ENCODE measurements around the gene SIGLEC10. TPM values are rescaled to one million over a fixed set of nuclear protein-coding genes. Genes with fewer than 3 reads are reported as not detected.

The SIGLEC10 gene
- total RNA-seq, 4 donors from 2014 or later, result 0.87 to 1.3 (median 0.98) TPM; not detected in 1

GRCh38 chr19:51364200-51365106, 53.0 kb downstream of the SIGLEC10 start:
- intact Hi-C loops (cut with DNase I; ENCODE audit: low total_unique reads), result loop anchor here (5.0 to 10.0 kb wide), 6 partner anchors 257 to 1597 kb away; partner anchors contain the start of genes AP2A1, ASPDH, CTU1 and JOSD2

GRCh38 chr19:51361239-51361638, 56.2 kb downstream of the SIGLEC10 start:
- H3K36me3 ChIP-seq, result no peaks in the 10 kb centered on the region
- DNase-seq, result no peak
- TF ChIP-seq, protein P1, sequence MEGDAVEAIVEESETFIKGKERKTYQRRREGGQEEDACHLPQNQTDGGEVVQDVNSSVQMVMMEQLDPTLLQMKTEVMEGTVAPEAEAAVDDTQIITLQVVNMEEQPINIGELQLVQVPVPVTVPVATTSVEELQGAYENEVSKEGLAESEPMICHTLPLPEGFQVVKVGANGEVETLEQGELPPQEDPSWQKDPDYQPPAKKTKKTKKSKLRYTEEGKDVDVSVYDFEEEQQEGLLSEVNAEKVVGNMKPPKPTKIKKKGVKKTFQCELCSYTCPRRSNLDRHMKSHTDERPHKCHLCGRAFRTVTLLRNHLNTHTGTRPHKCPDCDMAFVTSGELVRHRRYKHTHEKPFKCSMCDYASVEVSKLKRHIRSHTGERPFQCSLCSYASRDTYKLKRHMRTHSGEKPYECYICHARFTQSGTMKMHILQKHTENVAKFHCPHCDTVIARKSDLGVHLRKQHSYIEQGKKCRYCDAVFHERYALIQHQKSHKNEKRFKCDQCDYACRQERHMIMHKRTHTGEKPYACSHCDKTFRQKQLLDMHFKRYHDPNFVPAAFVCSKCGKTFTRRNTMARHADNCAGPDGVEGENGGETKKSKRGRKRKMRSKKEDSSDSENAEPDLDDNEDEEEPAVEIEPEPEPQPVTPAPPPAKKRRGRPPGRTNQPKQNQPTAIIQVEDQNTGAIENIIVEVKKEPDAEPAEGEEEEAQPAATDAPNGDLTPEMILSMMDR (IDR thresholded peaks at IDR 0.05 in 4 of 5, conservative IDR thresholded peaks at IDR 0.05 in 1 of 5), result no peak
- TF ChIP-seq POLR2A (IDR thresholded peaks at IDR 0.05), result no peak
- ATAC-seq, result no peak
- H3K27ac ChIP-seq, result peak overlapping the region in 1 of 4 donors; percentile 1
- no peak overlapping the region for H3K4me3 ChIP-seq
- in situ Hi-C loops (cut with MboI; ENCODE audit: low sequenced_read_pairs in 4 of 4) (no loop called here), intact Hi-C loops (cut with DNase I; ENCODE audit: low total_unique reads) (loop anchor here (10.0 kb wide), 1 partner anchor 324 kb away; no protein-coding TSS in a partner anchor)
- H3K4me1 ChIP-seq, result peaks cover 13 to 19% of the 10 kb centered on the region in 2 donors
- no peaks in the 10 kb centered on the region for H3K27me3 ChIP-seq
- no peaks in the 10 kb centered on the region for H3K9me3 ChIP-seq

More at GRCh38 chr19:51364200-51365106, 53.0 kb downstream of the SIGLEC10 start:
- DNase-seq (no peak), ATAC-seq (no peak)
- TF ChIP-seq POLR2A (IDR thresholded peaks at IDR 0.05), result no peak
- TF ChIP-seq, protein P1 (IDR thresholded peaks at IDR 0.05 in 4 of 5, conservative IDR thresholded peaks at IDR 0.05 in 1 of 5), result no peak
- in situ Hi-C loops (cut with MboI; ENCODE audit: low sequenced_read_pairs in 4 of 4), result no loop called here
- peak overlapping the region; percentile 91 to 98 (median 94) for H3K27ac ChIP-seq
- H3K9me3 ChIP-seq, result no peaks in the 10 kb centered on the region
- H3K4me1 ChIP-seq, result peaks cover 13 to 19% of the 10 kb centered on the region in 2 donors
- peak overlapping the region in 1 of 4 donors; percentile 95 for H3K4me3 ChIP-seq
- no peaks in the 10 kb centered on the region for H3K27me3 ChIP-seq
- H3K36me3 ChIP-seq, result no peaks in the 10 kb centered on the region

Other genes starting within 250 kb of the SIGLEC10 start
- 1 to 10 TPM in 2 of 4 donors, under 1 TPM in 1, not detected in 1; 0.71 to 2.3 (median 2.1) TPM for gene CD33, start 192.6 kb downstream of the SIGLEC10 start, total RNA-seq
- gene SIGLECL1, start 166.6 kb downstream of the SIGLEC10 start, total RNA-seq, result not detected
- gene IGLON5, start 106.0 kb downstream of the SIGLEC10 start, total RNA-seq, result not detected
- gene VSIG10L, start 75.5 kb downstream of the SIGLEC10 start, total RNA-seq, result under 1 TPM; 0.20 to 0.75 (median 0.34) TPM
- gene ETFB, start 51.3 kb downstream of the SIGLEC10 start, total RNA-seq, result 100 to 1,000 TPM; 118 to 164 (median 141) TPM
- not detected for gene CLDND2, start 48.6 kb downstream of the SIGLEC10 start, total RNA-seq
- 1 to 10 TPM in 1 of 4 donors, under 1 TPM in 1, not detected in 2; 0.73 to 1.2 TPM for gene NKG7, start 45.0 kb downstream of the SIGLEC10 start, total RNA-seq
- gene LIM2, start 29.7 kb downstream of the SIGLEC10 start, total RNA-seq, result not detected
- not detected for gene C19orf84, start 27.1 kb downstream of the SIGLEC10 start, total RNA-seq
- gene SIGLEC8, start 40.8 kb upstream of the SIGLEC10 start, total RNA-seq, result under 1 TPM in 1 of 4 donors, not detected in 3; 0.13 TPM
- not detected for gene CEACAM18, start 60.9 kb upstream of the SIGLEC10 start, total RNA-seq
- gene SIGLEC12, start 84.2 kb upstream of the SIGLEC10 start, total RNA-seq, result not detected
- under 1 TPM in 2 of 4 donors, not detected in 2; 0.18 to 0.46 TPM for gene SIGLEC6, start 114.0 kb upstream of the SIGLEC10 start, total RNA-seq
- 1 to 10 TPM; 2.1 to 5.0 (median 2.6) TPM for gene ZNF175, start 153.6 kb upstream of the SIGLEC10 start, total RNA-seq
- gene SIGLEC5, start 212.8 kb upstream of the SIGLEC10 start, total RNA-seq, result 1 to 10 TPM in 1 of 4 donors, under 1 TPM in 1, not detected in 2; 0.18 to 1.0 TPM
- 1 to 10 TPM in 1 of 4 donors, under 1 TPM in 2, not detected in 1; 0.83 to 2.2 (median 0.98) TPM for gene SIGLEC14, start 229.2 kb upstream of the SIGLEC10 start, total RNA-seq

All from gastrocnemius medialis (tissue), 4 donors.